GM23338 (cell line): Measurements from ENCODE around the gene ANTXR1.

Source experiments
- CTCF ChIP-seq, 2 experiments: fragments of 200-600 bp in 1 of 2; sonication (generic) in 1 of 2; conservative IDR thresholded peaks; 2 replicates each; pipeline versions ENCODE4 v1.5.1 to v1.6.1; 2016 to 2017; ENCODE audit warnings: antibody characterized with exemption in 2 of 2, low read depth in 2 of 2, mild to moderate bottlenecking in 2 of 2, moderate library complexity in 1 of 2
- EZH2 ChIP-seq: fragments of 200-600 bp; sonication (generic); IDR thresholded peaks from one replicate; pipeline ENCODE4 v1.8.0; 2017; ENCODE audit warnings: antibody characterized with exemption, mild to moderate bottlenecking, low read depth; ENCODE audit not compliant: unreplicated experiment
- JUNB ChIP-seq: IDR thresholded peaks from one replicate; pipeline ENCODE4 v1.6.1; 2016; ENCODE audit warnings: antibody characterized with exemption; ENCODE audit not compliant: unreplicated experiment
- ZNF114 ChIP-seq: fragments of 250-450 bp; sonication (Bioruptor Pico); IDR thresholded peaks from 2 replicates; pipeline ENCODE4 v1.5.0; 2020; ENCODE audit warnings: mild to moderate bottlenecking, moderate library complexity
- ZNF331 ChIP-seq: fragments of 250-450 bp; sonication (Bioruptor Pico); IDR thresholded peaks from 2 replicates; pipeline ENCODE4 v1.5.0; 2020; ENCODE audit warnings: low read depth, mild to moderate bottlenecking, moderate library complexity

- no peak for TF ChIP-seq CTCF (conservative IDR thresholded peaks at IDR 0.05; ENCODE audit: low read depth in 2 of 2)
- TF ChIP-seq EZH2: no peak
- no peak for TF ChIP-seq ZNF331 (CRISPR knock-in tag)
- TF ChIP-seq JUNB: no peak
- no peak for TF ChIP-seq ZNF114
Observed at GRCh38 chr2:69173706-69174105, 160.7 kb downstream of the ANTXR1 start.
